HG03520 (cell line): Measurements from ENCODE around the gene SNAPC4.
"Not testable (repeated sequence)": the region's sequence is repeated elsewhere in the genome, so short reads cannot be mapped to it uniquely, and the experiment has no call there.

Experiments
- ATAC-seq: cut with Tn5 transposase; IDR thresholded peaks from one replicate; pipeline ENCODE4 v1.9.1; 2021; ENCODE audit warnings: mild to moderate bottlenecking, moderate library complexity; ENCODE audit not compliant: unreplicated experiment

SNAPC4 gene

DNA sequence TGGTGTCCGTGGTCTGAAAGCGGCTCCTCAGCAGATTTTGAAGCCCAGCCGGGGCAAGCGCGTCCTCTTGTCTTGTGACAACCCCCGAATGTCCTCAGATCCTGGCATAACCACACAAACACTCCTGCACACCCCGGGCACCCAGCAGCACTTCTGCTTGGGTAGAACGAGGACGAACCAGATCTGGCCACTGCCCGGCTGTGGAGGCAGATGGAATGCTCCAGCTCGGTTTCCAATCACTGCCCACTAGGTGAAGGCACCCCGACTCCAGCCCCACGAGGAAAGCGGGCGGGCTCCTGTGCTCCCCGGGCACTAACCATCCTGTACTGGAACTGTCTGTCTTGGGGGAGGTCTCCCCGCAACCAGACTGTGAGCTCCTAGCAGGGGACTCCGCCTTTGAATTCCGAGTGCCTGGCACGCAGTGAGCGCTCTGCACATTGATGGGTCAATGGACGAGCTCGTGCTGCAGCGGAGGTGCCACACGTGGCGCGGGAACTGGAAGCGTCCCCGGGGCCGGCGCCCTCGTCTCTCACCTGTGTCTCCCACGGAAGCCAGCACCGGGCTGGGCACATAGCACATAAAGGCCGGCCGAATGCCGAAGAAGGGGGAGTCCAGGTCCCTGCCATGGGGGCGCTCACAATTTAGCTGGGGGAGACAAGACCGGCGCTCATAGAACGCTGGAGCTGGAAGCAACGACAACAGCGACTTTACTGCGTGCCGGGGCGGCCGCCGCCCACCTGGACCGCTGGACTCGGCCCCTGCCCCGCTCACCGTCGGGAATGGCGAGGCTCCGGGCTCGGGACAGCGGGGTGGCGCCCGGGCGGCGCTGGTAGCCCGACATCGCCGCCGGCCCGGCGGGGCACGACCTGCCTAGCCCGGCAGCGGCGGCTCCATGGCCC lies 9.8 kb upstream of the SNAPC4 start:
- ATAC-seq: peak; percentile 17

- ATAC-seq: no peak
Observed at GRCh38 chr9:136407911-136408310, 7.9 kb upstream of the SNAPC4 start.

- ATAC-seq: not testable (repeated sequence)
Observed at GRCh38 chr9:136407061-136407460, 7.1 kb upstream of the SNAPC4 start.

GRCh38 chr9:136405904-136406303 lies 5.9 kb upstream of the SNAPC4 start:
- ATAC-seq: not testable (repeated sequence)

- no peak for ATAC-seq
Observed at GRCh38 chr9:136405481-136405880, 5.5 kb upstream of the SNAPC4 start.

GRCh38 chr9:136404801-136405136 lies 4.8 kb upstream of the SNAPC4 start:
- no peak for ATAC-seq

DNA sequence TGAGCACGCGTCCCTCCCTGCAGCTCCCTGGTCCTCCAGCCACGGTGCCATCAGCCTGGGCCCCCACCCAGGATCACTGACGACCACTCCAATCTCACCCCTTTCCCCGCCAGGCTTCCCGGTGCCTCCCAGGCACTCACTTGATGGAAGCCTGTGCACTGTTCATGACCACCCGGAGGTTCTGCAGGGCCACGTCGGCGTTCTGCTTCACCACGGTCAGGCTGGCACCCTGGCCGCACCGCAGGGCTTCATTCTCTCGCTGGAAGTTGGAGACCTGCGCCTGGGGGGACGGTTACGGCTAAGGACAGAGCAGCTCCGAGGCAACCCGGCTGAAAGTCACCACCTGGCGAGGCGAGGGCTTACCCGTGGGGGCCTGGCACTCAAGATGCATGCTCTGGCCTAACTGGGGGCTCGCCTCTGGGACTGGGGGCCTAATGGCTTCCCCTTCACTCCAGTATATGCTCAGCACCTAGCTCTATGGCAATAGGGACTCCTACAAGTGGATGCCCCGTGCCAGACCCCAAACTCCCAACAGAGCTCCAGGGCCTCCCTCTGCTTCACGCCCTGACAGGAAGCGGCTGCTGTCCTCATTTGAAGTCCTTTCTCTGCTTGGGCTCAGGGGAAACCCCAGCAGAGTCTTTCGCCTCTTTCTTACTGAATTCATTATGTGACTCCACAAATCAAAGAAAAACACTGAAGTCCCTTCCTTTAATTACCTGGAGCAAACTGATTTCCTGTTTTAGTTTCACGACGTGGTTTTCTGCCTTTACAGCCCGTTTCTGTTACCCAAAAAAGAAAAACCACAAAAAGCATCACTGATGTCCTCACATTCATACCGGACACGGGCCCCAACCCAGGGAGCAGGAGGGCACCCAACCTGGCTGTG lies 4.2 kb upstream of the SNAPC4 start:
- ATAC-seq: no peak

- ATAC-seq: no peak
Observed at GRCh38 chr9:136403538-136403914, 3.6 kb upstream of the SNAPC4 start.

DNA sequence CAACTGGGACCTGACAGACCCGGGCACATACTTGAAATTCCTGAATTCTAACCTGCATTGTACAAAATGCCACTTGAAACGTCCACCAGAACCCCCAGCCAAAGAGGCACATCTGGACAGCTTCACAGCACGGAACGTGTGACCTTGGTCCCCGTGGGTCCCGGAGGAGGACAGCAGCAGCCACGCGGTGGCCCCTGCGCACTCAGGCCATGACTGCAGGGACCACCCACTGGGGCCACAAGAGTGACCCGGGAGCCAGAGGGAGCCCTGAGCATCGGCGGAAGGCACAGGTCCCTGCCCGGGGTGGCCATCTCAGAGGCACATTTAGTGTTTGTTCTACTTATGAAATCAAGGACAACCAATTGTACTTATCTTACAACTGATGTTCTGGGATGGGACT lies 2.1 kb upstream of the SNAPC4 start:
- no peak for ATAC-seq

DNA sequence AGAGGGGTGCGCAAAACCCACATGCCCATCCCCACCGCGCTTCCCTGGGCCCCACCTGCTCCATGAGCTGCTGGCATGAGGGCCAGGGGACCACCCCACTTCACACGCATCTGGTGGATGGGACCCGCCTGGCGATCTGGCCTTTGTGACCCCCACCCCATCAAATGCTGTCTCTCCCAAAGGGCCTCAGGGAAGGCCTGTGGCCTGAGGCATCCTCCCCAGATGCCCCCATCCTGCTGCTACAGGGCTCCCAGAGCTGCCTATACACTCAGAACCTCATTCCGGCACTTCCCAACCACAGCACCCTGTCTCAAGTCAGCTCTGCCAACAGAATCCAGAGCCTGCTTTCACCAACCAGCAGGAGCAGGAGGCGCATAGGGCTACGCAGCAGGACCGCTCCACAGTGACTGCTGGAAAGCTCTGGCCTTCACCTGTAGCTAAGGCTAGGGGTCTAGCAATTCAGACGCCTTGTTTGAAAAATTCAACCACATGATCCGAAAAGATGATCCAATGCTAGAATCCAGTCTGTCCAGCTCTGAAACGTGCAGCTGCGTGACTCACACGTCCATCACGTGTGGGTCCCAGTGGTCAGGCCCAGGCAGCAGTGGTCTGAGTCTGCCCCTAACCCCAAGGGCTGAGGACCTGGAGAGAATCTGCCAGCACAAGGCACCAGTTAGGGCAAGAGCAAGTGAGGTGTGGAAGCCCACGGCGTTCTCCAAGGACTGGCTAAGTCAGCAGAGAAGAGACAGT lies 1.4 kb upstream of the SNAPC4 start:
- no peak for ATAC-seq

- peak; percentile 16 for ATAC-seq
Observed at GRCh38 chr9:136399176-136400037, 563 bp downstream of the SNAPC4 start.

GRCh38 chr9:136398286-136398685 lies 1.7 kb downstream of the SNAPC4 start:
- no peak for ATAC-seq

DNA sequence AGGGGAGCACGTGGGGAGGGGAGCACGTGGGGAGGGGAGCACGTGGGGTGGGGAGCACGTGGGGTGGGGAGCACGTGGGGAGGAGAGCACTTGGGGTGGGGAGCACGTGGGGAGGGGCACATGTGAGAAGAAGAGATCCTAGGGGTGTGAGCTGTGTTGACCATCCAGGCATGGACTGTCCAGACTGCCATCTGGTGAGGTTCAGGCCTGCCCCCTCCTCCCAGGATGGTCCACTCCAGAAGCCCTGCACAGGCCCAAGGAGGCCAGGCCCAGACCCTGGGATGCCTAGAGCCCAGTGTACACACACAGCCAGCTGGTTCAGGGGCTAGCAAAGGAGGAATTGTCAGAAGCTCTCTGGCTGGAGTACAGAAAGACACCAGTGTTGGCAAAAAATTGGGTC lies 2.3 kb downstream of the SNAPC4 start:
- no peak for ATAC-seq

DNA sequence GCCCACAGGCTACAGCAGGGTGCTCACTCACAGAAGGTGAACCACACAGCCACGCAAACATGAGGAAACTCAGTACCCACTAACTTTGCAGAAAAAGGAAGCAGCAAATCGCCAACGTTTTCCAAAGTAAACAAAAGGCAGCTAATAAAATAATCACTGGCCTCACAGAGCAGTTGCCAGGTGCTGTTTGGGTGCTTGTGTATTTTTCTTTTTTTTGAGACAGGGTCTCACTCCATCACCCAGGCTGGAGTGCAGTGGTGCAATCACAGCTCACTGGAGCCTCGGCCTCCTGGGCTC lies 3.8 kb downstream of the SNAPC4 start:
- no peak for ATAC-seq

- no peak for ATAC-seq
Observed at GRCh38 chr9:136395345-136396218, 4.4 kb downstream of the SNAPC4 start.

GRCh38 chr9:136395020-136395340 lies 5.0 kb downstream of the SNAPC4 start:
- no peak for ATAC-seq

GRCh38 chr9:136394312-136395019 lies 5.5 kb downstream of the SNAPC4 start:
- no peak for ATAC-seq

DNA sequence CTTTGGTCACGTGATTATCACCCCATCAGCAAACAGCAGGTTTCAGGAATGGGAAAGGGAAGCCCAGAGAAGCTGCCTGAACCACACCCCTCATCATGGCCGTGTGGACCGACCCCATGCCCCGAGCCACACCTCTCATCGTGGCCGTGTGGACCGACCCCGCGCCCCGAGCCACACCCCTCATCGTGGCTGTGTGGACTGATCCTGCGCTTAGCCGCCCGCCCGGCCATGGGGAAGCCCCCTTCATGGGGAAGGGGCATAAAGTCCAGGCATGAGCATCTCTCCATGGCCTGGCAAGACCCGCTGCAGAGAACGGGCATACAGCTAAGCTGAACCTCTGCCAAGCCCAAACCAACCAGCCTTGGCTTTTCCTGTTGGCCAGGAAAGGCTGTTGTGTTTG lies 6.4 kb downstream of the SNAPC4 start:
- ATAC-seq: no peak
